GM18520 (cell line): ENCODE results near the gene PTPRN2.
"Not testable (repeated sequence)": the region's sequence is repeated elsewhere in the genome, so short reads cannot be mapped to it uniquely, and the experiment has no call there.

Experiments
- ATAC-seq: cut with Tn5 transposase; IDR thresholded peaks from one replicate; pipeline ENCODE4 v1.9.1; 2021; ENCODE audit not compliant: unreplicated experiment

PTPRN2 gene

GRCh38 chr7:158260567-158261361 lies 326.9 kb downstream of the PTPRN2 start:
- ATAC-seq = no peak

GRCh38 chr7:158259671-158260418 lies 327.8 kb downstream of the PTPRN2 start:
- ATAC-seq = no peak

- no peak for ATAC-seq
Observed at GRCh38 chr7:158259141-158259540, 328.5 kb downstream of the PTPRN2 start.

GRCh38 chr7:158258411-158259130 lies 329.1 kb downstream of the PTPRN2 start:
- no peak for ATAC-seq

GRCh38 chr7:158257516-158258410 lies 329.9 kb downstream of the PTPRN2 start:
- no peak for ATAC-seq

- ATAC-seq = no peak
Observed at GRCh38 chr7:158257001-158257400, 330.6 kb downstream of the PTPRN2 start.

GRCh38 chr7:158256091-158256816 lies 331.4 kb downstream of the PTPRN2 start:
- no peak for ATAC-seq

- ATAC-seq = no peak
Observed at GRCh38 chr7:158255558-158255957, 332.1 kb downstream of the PTPRN2 start.

GRCh38 chr7:158255156-158255555 lies 332.5 kb downstream of the PTPRN2 start:
- ATAC-seq = no peak

- not testable (repeated sequence) for ATAC-seq
Observed at GRCh38 chr7:158253670-158254045, 334.0 kb downstream of the PTPRN2 start.

- ATAC-seq = no peak
Observed at GRCh38 chr7:158252837-158253669, 334.6 kb downstream of the PTPRN2 start.

- no peak for ATAC-seq
Observed at GRCh38 chr7:158252081-158252836, 335.4 kb downstream of the PTPRN2 start.

- ATAC-seq = no peak
Observed at GRCh38 chr7:158251061-158251965, 336.3 kb downstream of the PTPRN2 start.

GRCh38 chr7:158249692-158250091 lies 337.9 kb downstream of the PTPRN2 start:
- no peak for ATAC-seq

- no peak for ATAC-seq
Observed at GRCh38 chr7:158248816-158249215, 338.8 kb downstream of the PTPRN2 start.

GRCh38 chr7:158247758-158248487 lies 339.7 kb downstream of the PTPRN2 start:
- ATAC-seq = no peak
